Measurements from ENCODE around the gene ZMYM3.
A peak's percentile ranks its signal among the peaks of the same experiment; 100 is the strongest.
"Not testable (repeated sequence)": the region's sequence is repeated elsewhere in the genome, so short reads cannot be mapped to it uniquely, and the experiment has no call there.

ZMYM3 gene

DNA sequence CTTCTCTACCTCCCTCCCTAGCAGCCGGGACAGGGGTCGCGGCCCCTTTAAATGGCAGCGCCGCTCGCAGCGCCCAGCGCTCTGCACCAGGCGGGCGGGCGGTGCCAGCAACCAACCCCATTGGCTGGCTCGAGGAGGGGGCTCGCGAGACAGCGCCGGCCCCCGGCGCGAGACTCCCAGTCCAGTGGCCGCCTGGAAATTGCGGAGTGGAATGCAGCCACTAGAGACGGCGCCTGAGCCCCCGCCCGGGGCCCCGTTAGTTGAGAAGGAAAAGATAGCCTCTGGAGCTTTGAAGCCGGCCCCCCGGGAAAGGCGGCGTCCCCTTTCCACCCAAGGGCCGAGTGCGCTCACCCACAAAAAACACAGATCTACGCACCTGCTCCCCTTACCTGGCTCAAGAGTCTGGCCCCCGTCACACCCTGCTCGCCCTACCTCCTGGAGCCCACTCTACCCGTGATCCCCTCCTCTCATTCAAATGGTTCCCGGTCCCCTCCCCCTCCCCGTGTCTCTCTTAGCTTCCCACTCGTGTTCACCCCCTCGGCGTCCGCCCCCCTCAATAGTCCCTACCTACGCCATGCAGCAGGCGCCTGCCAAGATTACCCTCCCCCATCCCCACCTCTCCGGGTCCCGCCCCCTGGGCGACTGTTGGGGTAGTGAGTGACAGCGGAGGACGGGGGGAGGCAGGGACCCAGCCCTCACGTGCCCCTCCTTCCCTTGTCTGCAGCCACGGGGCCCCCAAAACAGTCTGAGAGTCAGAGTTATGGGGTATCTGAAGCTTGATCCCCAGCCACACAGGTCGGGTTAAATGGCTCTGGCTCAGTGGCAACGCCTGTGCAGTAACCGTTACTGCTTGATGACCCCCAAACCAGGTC lies at the start of gene ZMYM3:
Gene ZMYM3, minus strand, starts transcription at position 49 of the 872 bp plus-strand sequence. CDS start 885 bp downstream, outside the sequence.
- peak; percentile 79 for DNase-seq (ENCODE audit: low spot score)

DNA sequence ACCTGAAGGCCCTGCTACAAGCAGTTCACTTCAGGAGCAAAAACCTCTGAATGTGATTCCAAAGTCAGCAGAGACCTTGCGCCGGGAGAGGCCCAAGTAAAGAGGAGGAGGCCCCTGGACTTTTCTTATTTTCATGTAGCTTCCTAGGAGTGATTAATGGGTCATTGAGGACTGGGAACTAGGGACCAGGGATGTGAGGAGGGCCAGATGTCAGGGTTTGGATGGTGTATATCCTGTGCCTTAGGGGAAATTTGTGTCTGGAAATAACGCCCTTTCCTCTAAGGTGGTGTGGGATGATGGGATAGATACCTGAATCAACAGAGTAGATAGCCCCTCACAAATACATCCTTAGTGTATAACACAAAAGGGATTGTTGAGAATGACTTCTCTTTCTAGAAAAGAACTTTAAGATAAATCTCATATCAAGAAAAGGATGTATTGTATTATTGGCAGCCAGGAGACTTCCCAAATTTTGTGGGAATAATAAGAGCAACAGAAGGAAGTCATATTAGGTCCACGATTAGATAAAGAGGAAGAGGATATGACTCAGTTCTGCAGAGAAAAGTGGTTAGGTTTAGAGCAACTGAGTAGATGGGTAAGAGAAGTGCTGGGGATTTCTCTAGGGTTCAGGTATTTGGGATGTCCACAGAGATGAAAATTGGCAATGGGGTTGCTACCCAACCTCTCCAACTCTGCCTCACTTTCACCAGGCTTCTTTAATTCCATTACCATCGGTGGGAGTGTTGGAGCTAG lies 48.7 kb upstream of the ZMYM3 start:
- no peak for DNase-seq (ENCODE audit: low spot score)

DNA sequence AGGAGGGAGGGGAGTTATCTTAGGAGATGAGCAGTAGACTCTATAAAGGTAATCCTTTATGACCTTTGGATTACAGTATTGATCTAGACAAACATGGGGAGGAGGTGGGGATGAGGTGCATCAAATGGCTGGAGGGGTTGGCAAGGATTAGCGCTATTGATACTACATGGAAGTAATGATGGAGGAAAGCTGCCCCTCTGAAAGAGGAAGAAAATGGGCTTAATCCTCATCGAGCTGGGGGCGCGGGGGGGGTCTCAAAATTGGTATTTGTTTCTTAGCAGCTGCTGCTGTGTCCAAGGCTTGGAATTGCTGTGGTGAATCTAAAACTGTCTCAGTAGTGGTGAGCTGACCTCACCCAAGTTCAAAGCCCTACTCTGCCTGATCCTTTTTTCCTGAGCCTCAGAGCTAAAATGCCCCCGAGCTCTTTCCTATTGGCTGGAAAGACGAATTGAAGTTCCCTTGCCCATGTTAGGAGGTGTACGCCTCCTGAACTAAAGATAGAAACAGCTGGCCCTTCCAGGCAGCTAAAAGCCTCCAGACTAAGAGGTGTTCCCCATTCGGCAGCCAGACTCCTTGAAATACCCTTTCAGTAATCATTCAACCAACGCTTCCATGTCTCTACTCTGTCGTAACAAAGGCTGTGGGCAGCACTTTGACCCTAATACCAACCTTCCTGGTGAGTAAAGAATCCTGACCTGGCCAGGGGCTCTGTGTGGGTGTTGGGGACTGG lies 47.4 kb upstream of the ZMYM3 start, which contains the start of gene ITGB1BP2:
Gene ITGB1BP2, plus strand, starts transcription at position 556 of the 730 bp plus-strand sequence. Its CDS starts 57 bp downstream, at position 613.
- DNase-seq (ENCODE audit: low spot score) = no peak

DNA sequence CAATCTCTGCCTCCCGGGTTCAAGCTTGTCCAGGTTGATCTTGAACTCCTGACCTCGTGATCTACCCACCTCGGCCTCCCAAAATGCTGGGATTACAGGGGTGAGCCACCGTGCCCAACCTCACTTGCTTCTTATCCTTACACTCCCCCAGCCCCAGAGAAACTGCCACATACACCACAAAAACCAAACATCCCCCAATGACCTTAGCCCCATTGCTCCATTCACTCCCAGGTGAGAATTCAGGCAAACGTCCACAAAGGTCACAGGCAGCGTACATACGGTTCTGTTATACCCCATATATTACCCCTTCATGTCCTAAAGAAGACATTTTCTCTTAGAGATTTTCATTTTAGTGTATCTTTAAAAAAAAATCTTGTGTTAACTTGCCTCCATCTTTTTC lies 46.6 kb upstream of the ZMYM3 start:
- not testable (repeated sequence) for DNase-seq (ENCODE audit: low spot score)

DNA sequence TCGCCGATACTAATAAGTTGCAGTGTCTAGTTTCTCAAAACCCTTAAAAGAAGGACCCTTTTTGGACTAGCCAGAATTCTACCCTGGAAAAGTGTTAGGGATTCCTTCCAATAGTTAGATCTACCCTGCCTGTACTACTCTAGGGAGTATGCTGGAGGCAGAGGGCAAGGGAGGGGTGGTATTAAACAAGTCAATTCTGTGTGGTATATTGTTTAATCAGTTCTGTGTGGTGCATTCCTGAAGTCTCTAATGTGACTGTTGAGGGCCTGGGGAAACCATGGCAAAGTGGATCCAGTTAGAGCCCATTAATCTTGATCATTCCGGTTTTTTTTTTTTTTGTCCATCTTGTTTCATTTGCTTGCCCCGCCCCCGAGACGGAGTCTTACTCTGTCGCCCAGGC lies 46.1 kb upstream of the ZMYM3 start:
- not testable (repeated sequence) for DNase-seq (ENCODE audit: low spot score)

DNA sequence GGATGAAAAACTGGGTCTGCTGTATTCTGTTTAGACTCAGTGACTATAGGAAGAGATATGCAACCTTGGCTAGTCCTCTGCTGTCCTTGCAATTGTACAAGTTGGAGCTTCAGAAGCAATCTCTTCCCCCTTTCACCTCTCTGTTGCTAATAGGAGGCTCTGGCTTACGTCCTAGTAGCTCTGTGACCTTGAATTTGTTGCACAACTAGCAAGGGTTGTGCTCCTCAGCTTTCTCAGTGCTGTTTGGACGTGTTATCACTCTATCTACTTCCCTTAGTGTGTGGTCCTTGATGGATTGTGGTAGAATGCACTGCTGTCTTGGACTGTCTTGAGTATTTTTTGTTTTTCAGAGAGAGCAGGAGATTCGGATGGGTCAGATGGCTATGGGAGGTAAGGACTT lies 44.2 kb upstream of the ZMYM3 start:
- DNase-seq (ENCODE audit: low spot score) = no peak

DNA sequence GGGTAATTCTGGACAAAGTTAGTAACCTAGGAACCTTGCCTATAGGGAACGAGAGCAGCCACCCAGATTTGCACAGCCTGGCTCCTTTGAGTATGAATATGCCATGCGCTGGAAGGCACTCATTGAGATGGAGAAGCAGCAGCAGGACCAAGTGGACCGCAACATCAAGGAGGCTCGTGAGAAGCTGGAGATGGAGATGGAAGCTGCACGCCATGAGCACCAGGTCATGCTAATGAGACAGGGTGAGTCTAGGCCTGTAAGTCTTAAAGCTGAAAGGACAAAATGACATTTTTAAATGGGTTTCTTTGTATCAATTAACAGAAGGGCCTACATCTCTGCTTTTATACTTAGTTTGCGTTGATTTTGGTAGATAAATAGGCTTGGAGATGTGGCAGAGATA lies 42.9 kb upstream of the ZMYM3 start:
- no peak for DNase-seq (ENCODE audit: low spot score)

DNA sequence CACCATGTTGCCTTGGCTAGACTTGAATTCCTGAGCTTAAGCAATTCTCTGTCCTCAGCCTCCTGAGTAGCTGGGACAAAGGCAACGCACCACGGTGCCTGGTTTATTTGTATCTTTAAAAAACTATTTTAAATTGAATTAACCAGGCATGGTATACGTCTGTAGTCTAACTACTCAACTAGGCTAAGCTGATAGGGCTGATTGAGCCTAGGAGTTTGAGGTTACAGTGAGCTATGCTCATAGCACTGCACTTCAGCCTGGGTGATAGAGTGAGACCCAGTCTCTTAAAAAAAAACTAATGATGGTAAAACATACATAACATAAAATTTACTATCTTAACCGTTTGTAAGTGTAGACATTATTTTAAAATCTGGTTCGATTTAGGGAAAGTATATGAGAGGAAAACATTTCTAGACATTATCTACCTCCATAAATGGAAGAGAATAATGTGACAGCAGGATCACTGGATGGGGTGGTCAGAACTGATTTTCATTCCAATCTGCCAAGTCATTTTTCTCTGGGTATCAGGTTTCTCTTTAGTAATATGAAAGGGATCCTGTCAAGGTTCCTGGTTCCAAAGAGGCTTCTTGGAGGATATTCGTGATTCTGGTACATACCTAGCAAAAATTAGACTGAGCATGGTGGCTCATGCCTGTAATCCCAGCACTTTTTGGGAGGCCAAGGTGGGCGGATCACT lies 38.9 kb upstream of the ZMYM3 start:
- no peak for DNase-seq (ENCODE audit: low spot score)

DNA sequence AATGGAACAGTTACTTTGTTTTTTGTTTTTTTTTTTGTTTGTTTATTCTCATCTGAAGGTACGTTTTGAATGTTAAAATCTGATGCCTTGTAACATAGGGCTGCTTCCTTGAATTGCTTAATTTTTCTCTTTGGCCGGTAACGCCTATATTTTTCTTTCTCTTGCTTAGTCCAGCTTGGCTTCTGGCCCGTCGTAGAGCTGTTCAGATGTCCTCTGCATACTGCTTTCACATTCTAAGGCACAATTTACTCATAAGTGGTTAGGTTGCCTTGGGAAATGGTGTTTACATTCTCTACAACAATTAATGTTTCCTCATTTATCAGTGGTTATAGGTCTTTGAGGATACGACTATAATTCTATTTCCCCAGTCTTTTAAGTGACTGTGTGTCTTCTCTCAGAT lies 37.4 kb upstream of the ZMYM3 start:
- no peak for DNase-seq (ENCODE audit: low spot score)

DNA sequence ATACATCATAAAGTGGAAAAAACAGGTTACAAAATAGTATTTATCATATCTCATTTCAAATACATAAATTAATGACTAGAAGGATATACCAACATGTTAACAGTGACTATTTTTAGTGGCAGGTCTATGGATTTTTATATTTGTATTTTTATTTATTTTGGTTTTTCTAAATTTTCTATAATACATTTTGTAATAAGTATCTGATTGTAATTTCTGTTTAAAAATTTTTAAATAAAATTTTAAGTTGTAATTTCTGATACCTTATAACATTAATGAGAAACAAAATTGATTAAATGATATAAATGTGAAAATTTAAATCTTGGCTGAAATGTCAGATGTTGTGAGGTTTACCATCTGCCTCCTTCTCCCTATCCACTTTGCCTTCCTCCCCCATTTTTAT lies 32.0 kb upstream of the ZMYM3 start:
- DNase-seq (ENCODE audit: low spot score) = no peak

DNA sequence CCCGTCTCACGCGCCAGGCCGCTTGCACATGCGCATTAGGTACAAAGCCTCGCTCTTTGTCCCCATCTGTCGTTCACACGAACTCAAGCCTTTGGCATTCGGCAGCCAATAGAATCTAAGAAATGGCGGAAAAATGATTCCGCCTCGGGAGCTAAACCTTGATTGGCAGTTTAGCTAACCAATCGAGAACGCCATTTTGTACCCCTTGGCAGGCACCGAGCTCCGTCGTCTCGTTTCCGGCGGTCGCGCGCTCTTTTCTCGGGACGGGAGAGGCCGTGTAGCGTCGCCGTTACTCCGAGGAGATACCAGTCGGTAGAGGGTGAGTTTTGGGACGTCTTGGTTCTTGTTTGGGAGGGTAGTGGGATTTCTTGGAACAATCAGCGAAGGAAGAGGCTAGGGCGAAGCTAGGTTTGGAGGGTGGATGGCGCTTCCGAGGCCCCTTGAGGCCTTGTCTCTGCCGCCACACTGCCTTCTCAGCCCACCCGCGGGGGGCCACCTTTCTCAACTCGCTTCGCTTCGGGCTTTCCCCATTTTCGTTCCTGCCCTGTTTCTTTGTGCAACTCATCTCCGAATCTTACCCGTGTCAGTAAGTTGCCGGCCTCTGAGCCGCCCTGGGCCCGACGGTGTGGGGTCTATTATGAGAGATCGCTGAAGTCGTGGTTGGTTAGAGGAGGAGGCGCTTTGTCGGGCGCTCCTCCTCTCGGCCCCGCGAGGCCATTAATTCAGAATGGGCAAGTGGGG lies 29.6 kb upstream of the ZMYM3 start, which contains the start of gene NONO:
Gene NONO, plus strand, starts transcription at position 233 of the 741 bp plus-strand sequence. CDS start 7,003 bp downstream, outside the sequence.
- DNase-seq (ENCODE audit: low spot score) = peak; percentile 96

DNA sequence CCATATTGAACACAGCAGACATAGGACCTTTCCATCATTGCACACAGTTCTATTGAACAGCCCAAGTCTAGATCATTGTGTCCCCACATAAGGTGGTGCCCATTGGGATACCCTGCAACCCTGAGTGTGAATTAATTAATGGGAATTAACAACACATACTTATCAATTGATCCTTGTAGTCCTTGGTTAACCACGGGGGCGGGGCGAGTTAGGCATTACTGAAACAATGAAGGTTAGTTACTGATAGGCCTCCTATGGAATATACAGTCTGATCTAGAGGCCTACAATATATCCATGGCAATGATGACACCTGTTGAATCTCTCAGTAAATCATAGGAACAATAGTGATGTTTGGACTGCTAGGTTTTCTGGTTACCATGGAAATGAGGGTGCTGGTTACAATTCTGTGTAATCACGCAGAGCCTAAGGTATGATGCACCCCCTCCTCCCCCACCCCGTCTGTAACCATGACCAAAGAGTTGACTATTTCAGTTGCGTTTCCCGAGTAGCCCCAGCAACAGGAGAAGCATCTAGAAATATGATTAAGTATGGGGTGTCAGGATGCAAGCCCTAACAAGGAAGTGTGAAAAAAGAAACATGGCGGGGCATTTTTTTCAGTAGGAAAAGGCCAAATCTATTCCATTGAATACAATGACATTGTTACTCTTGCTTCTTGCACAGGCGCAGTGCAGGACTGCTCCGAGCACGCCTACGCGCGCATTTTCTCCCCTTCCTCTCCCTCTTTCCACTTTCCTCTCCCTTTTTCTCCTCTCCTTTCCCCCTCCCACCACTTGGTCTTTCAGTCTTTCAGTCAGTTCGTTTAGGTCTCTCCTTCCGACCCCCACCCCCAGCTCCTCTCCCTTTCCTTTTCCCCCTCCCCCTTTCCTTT lies 28.8 kb upstream of the ZMYM3 start:
- DNase-seq (ENCODE audit: low spot score) = peak; percentile 57

DNA sequence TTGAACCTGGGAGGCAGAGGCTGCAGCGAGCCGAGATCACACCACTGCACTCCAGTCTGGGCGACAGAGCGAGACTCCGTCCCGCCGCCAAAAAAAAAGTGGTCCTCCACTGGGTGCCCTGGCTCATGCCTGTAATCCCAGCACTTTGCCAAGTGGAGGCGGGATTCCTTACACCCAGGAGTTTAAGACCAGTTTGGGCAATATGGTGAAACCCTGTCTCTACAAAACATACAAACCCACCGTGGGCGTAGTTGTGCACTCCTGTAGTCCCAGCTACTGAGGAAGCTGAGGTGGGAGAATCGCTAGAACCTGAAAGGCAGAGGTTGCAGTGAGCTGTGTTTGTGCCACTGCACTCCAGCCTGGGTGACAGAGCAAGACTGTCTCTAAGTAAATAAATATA lies 27.4 kb upstream of the ZMYM3 start:
- DNase-seq (ENCODE audit: low spot score) = not testable (repeated sequence)

DNA sequence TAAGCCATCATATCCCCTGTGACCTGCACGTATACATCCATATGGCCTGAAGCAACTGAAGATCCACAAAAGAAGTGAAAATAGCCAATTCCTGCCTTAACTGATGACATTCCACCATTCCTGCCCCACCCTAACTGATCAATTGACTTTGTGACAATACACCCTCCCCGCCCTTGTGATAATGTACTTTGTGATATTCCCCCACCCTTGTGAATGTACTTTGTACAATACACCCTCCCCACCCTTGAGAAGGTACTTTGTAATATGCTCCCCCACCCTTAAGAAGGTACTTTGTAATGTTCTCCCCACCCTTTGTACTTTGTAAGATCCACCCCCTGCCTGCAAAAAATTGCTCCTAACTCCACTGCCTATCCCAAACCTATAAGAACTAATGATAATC lies 18.4 kb upstream of the ZMYM3 start:
- not testable (repeated sequence) for DNase-seq (ENCODE audit: low spot score)

DNA sequence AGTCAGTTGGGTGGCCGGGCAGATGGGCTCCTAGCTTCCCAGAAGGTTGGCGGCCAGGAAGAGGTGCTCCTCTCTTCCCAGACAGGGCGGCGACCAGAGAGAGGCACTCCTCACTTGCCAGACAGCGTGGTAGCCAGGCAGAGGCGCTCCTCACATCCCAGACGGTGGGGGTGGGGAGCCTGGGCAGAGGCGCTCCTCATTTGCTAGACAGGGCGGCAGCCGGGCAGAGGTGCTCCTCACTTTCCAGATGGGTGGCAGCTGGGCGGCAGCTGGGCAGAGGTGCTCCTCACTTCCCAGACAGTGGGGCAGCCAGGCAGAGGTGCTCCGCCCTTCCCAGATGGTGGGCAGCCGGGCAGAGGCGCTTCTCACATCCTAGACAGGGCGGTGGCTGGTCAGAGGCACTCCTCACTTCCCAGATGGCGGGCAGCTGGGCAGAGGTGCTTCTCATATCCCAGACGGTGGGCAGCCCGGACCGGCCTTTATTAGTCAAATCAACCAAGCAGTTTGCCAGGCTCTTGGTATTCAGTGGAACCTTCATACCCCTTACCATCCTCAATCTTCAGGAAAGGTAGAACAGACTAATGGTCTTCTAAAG lies 16.0 kb upstream of the ZMYM3 start:
- DNase-seq (ENCODE audit: low spot score) = no peak

DNA sequence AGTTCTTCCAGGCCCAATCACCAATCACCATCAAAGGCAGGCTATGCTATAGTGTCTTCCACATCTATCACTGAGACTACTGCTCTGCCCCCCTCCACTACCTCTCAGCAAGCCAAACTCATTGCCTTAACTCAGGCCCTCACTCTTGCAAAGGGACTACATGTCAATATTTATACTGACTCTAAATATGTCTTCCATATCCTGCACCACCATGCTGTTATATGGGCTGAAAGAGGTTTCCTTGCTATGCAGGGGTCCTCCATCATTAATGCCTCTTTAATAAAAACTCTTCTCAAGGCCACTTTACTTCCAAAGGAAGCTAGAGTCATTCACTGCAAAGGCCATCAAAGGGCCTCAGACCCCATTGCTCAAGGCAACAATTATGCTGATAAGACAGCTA lies 14.7 kb upstream of the ZMYM3 start:
- DNase-seq (ENCODE audit: low spot score) = not testable (repeated sequence)

DNA sequence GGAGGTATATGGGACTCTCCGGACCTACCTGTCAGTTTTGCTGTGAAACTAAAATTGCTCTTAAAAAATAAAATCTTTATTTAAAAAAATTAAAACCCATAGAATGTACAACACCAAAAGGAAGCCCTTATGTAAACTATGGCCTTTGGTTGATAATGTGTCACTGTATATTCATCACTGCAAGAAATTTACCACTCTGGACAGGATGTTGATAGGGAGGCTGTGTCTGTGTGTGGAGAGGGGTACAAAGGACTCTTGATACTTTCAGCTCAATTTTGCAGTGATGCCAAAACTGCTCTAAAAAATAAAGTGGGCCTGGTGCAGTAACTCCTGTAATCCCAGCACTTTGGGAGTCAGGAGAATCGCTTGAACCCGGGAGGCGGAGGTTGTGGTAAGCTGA lies 2.9 kb upstream of the ZMYM3 start:
- no peak for DNase-seq (ENCODE audit: low spot score)

DNA sequence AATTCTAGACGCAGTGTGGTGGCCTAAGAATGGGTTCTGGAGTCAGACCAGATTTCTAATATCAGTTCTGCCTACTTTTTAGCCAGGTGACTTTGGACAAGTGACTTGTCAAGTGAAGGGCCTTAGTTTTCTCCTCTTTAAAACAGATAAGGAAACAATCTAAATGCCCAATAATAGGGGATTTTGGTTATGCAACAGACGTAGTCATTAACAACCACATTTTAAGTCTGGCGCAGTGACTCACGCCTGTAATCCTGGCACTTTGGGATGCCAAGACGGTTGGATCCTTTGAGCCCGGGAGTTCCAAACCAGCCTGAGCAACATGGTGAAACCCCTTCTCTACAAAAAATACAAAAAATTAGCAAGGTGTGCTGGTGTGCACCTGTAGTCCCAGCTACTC lies 2.1 kb upstream of the ZMYM3 start:
- no peak for DNase-seq (ENCODE audit: low spot score)

Data from activated CD4-positive, alpha-beta T cell treated with anti-CD3 and anti-CD28 coated beads, Interleukin-2, Interleukin-4, amounts not matched to agents 100 ng/mL and 50 ng/mL, durations not matched to agents 16 hours and 8 hours (primary cell).